IMR-90 (cell line): ENCODE data around the gene PSEN1. TPM values are rescaled to one million over a fixed set of nuclear protein-coding genes. Genes with fewer than 3 reads are reported as not detected.

Experiments used
- ATAC-seq: fragments of 200-7000 bp; cut with Tn5 transposase; 2 replicates; pipeline ENCODE4 v1.9.1; 2020; ENCODE audit warnings: low read depth, mild to moderate bottlenecking, moderate library complexity
- BruUV-seq: library from RNA; stranded (reverse); fragments of 400-500 nt; replicated peaks from 2 replicates; lab custom pipeline; 2021; lab: Mats Ljungman, UMichigan
- CTCF ChIA-PET: fragments of 300-600 bp; formaldehyde crosslinking; extraction: SDS; loops from one replicate; lab custom pipeline; 2021; ENCODE audit warnings: antibody characterized with exemption; lab: Yijun Ruan, JAX
- POLR2A ChIA-PET: fragments of 300-600 bp; sonication (Branson Sonifier 250); formaldehyde crosslinking; loops from one replicate; lab custom pipeline; 2022; ENCODE audit warnings: antibody characterized with exemption; ENCODE audit not compliant: unreplicated experiment; lab: Charles Lee
- DNase-seq: peaks from one replicate; pipeline ENCODE4 v3.0.0; 2013
- H2AFZ ChIP-seq: replicated peaks from 2 replicates; pipeline ENCODE3; 2013; ENCODE audit warnings: low read length, mild to moderate bottlenecking; ENCODE audit not compliant: poor library complexity
- H2AK5ac ChIP-seq: 2 replicates; pipeline ENCODE4 v1.6.1; 2013; ENCODE audit warnings: low read depth, low read length, inconsistent platforms
- H2AK9ac ChIP-seq: replicated peaks from 2 replicates; pipeline ENCODE3; 2013; ENCODE audit warnings: mild to moderate bottlenecking, low read depth, low read length, moderate library complexity; ENCODE audit not compliant: poor library complexity
- H2BK120ac ChIP-seq: 2 replicates; pipeline ENCODE4 v1.6.1; 2013; ENCODE audit warnings: low read depth, low read length, inconsistent platforms
- H2BK15ac ChIP-seq: 3 replicates; pipeline ENCODE4 v1.6.1; 2013; ENCODE audit warnings: low read depth, low read length, inconsistent platforms
- H2BK20ac ChIP-seq: 2 replicates; pipeline ENCODE4 v1.6.1; 2013; ENCODE audit warnings: low read depth, mild to moderate bottlenecking, inconsistent platforms, low read length, moderate library complexity
- H2BK5ac ChIP-seq: 2 replicates; pipeline ENCODE4 v1.6.1; 2013; ENCODE audit warnings: mild to moderate bottlenecking, low read depth, low read length, inconsistent platforms; ENCODE audit not compliant: poor library complexity, severe bottlenecking
- H3K14ac ChIP-seq: replicated peaks from 2 replicates; pipeline ENCODE4 v1.6.1; 2013; ENCODE audit warnings: low read depth, low read length, inconsistent platforms
- H3K18ac ChIP-seq: 2 replicates; pipeline ENCODE4 v1.6.1; 2013; ENCODE audit warnings: low read depth, low read length, control low read depth
- H3K23ac ChIP-seq: 2 replicates; pipeline ENCODE4 v1.6.1; 2013; ENCODE audit warnings: low read depth, low read length, inconsistent platforms
- H3K27ac ChIP-seq: 2 replicates; pipeline ENCODE4 v1.5.1; 2013; ENCODE audit warnings: mild to moderate bottlenecking, control low read depth, low read length; ENCODE audit not compliant: insufficient read depth
- H3K27me3 ChIP-seq: 2 replicates; pipeline ENCODE4 v1.6.1; 2013; ENCODE audit warnings: low read length; ENCODE audit not compliant: control insufficient read depth, insufficient read depth
- H3K36me3 ChIP-seq: 2 replicates; pipeline ENCODE4 v1.6.1; 2013; ENCODE audit warnings: low read length, mixed read lengths; ENCODE audit not compliant: control insufficient read depth, insufficient read depth
- H3K4ac ChIP-seq: 2 replicates; pipeline ENCODE4 v1.6.1; 2013; ENCODE audit warnings: low read depth, low read length, inconsistent platforms
- H3K4me1 ChIP-seq: 2 replicates; pipeline ENCODE4 v1.6.1; 2013; ENCODE audit warnings: low read length, mixed read lengths; ENCODE audit not compliant: control insufficient read depth, insufficient read depth
- H3K4me2 ChIP-seq: 2 replicates; pipeline ENCODE4 v1.6.1; 2013; ENCODE audit warnings: low read depth, mild to moderate bottlenecking, control low read depth, low read length, moderate library complexity
- H3K4me3 ChIP-seq: 2 replicates; pipeline ENCODE4 v1.5.1; 2013; ENCODE audit warnings: low read depth, mild to moderate bottlenecking, control low read depth, low read length, moderate library complexity; ENCODE audit not compliant: insufficient read depth
- H3K56ac ChIP-seq: 2 replicates; pipeline ENCODE4 v1.6.1; 2013; ENCODE audit warnings: low read length, inconsistent platforms; ENCODE audit not compliant: insufficient read depth; ENCODE audit errors: extremely low read depth
- H3K79me1 ChIP-seq, 2 experiments: 2 replicates each; pipeline ENCODE4 v1.6.1; 2013; ENCODE audit warnings: low read length in 2 of 2, inconsistent platforms in 1 of 2, low read depth in 1 of 2
- H3K9ac ChIP-seq: 2 replicates; pipeline ENCODE4 v1.6.1; 2013; ENCODE audit warnings: low read depth, low read length, control low read depth
- H3K9me1 ChIP-seq: 2 replicates; pipeline ENCODE4 v1.6.1; 2013; ENCODE audit warnings: low read length, inconsistent platforms; ENCODE audit not compliant: insufficient read depth
- H3K9me3 ChIP-seq: 2 replicates; pipeline ENCODE4 v1.6.1; 2013; ENCODE audit warnings: low read length; ENCODE audit not compliant: control insufficient read depth, insufficient read depth
- H4K20me1 ChIP-seq: 2 replicates; pipeline ENCODE4 v1.6.1; 2013; ENCODE audit warnings: low read length, inconsistent platforms; ENCODE audit not compliant: insufficient read depth
- H4K5ac ChIP-seq: 2 replicates; pipeline ENCODE4 v1.6.1; 2013; ENCODE audit warnings: mild to moderate bottlenecking, low read depth, low read length, control low read depth
- H4K8ac ChIP-seq, 2 experiments: 2 replicates each; pipeline ENCODE4 v1.6.1; 2013; ENCODE audit warnings: low read depth in 2 of 2, low read length in 2 of 2, control low read depth in 1 of 2, inconsistent platforms in 1 of 2
- H4K91ac ChIP-seq: 2 replicates; pipeline ENCODE4 v1.6.1; 2013; ENCODE audit warnings: low read depth, low read length, inconsistent platforms; ENCODE audit not compliant: insufficient read depth
- BHLHE40 ChIP-seq: fragments of 150-350 bp; IDR thresholded peaks from 2 replicates; pipeline ENCODE4 v1.6.1; 2016; ENCODE audit warnings: mild to moderate bottlenecking, low read depth, low read length
- CHD1 ChIP-seq: IDR thresholded peaks from 2 replicates; pipeline ENCODE4 v1.6.1; 2012; ENCODE audit warnings: low read depth, low read length, improper control_type of control experiment
- MAZ ChIP-seq: IDR thresholded peaks from 2 replicates; pipeline ENCODE4 v1.6.1; 2012; ENCODE audit warnings: low read depth, mild to moderate bottlenecking, low read length, improper control_type of control experiment, moderate library complexity, borderline replicate concordance
- WGBS, 2 experiments: methylation state at CpG; one replicate each; pipeline versions ENCODE4 v1.1.5 to v1.1.7; 2013; ENCODE audit warnings: missing lambda C conversion rate in 2 of 2; ENCODE audit not compliant: insufficient read length in 1 of 2; ENCODE audit errors: extremely low coverage in 2 of 2; 5-methylcytosine and 5-hydroxymethylcytosine counted together
- dilution Hi-C: fragments of 300-500 bp; cut with HindIII; formaldehyde crosslinking; loops from one replicate; pipeline ENCODE4 v1.14.3; 2018; ENCODE audit warnings: low sequenced_read_pairs; ENCODE audit not compliant: unreplicated experiment
- in situ Hi-C: fragments of 300-500 bp; cut with MboI; formaldehyde crosslinking; loops from 3 replicates; pipeline ENCODE4 v1.14.3; 2019; ENCODE audit warnings: low sequenced_read_pairs, inconsistent platforms, mixed read lengths
- intact Hi-C: fragments of 100-400 bp; cut with micrococcal nuclease; formaldehyde crosslinking; loops from 2 replicates; pipeline ENCODE4 v1.10.0; 2022
- polyA plus RNA-seq, 3 experiments: library from polyadenylated mRNA; depleted of rRNA; stranded (reverse); fragments of >200 nt; gene quantifications; 2 replicates each; pipeline ENCODE4 v1.2.3, GENCODE V29; 2012; ENCODE audit warnings: low replicate concordance in 1 of 3
- total RNA-seq: library from RNA; depleted of rRNA; stranded (reverse); fragments of >200 nt; gene quantifications from 2 replicates; pipeline ENCODE4 v1.2.3, GENCODE V29; 2012
- TF ChIP-seq, protein P1 (sequence below): conservative IDR thresholded peaks from 2 replicates; pipeline ENCODE4 v1.5.1; 2012; ENCODE audit warnings: mild to moderate bottlenecking, low read depth, low read length, improper control_type of control experiment
- TF ChIP-seq, protein P2 (sequence below): fragments of 150-350 bp; IDR thresholded peaks from 2 replicates; pipeline ENCODE4 v1.6.1; 2017; ENCODE audit warnings: mild to moderate bottlenecking, antibody characterized with exemption, low read length, low read depth

Gene PSEN1
- total and polyA plus RNA-seq, 2 of the 4 experiments (the other 2 are of a cell fraction), result 14.8 to 62.7 TPM

- Histone ChIP-seq H3K9me3 (no peaks in the 10 kb centered on the region), H2AFZ (no peak overlapping the region), H3K56ac (no peak overlapping the region), H3K27me3 (no peaks in the 10 kb centered on the region; the same call in 1 of the 2 replicates), H3K4me2 (no peak overlapping the region), H4K5ac (no peak overlapping the region), H3K18ac (no peak overlapping the region), H2BK5ac (no peak overlapping the region), H2AK5ac (no peak overlapping the region; the same call in 1 of the 2 replicates), H4K91ac (no peak overlapping the region), H3K23ac (no peak overlapping the region), H2AK9ac (no peak overlapping the region), H2BK20ac (no peak overlapping the region), H3K4me1 (no peaks in the 10 kb centered on the region), H3K27ac (no peak overlapping the region), H3K4me3 (no peak overlapping the region), H2BK15ac (no peak overlapping the region), H3K9me1 (no peaks in the 10 kb centered on the region), H3K14ac (no peak overlapping the region), H3K4ac (no peak overlapping the region), H4K20me1 (no peaks in the 10 kb centered on the region), H3K79me1 (no peaks in the 10 kb centered on the region), H3K9ac (no peak overlapping the region), H2BK120ac (no peak overlapping the region), H4K8ac (no peak overlapping the region), H3K36me3 (no peaks in the 10 kb centered on the region)
- dilution Hi-C loops, result no loop called here
- ChIA-PET CTCF (interaction anchor here (0.6 kb wide), 1 partner anchor 30 kb away, joined by 3 read pairs; no protein-coding TSS in a partner anchor), POLR2A (no interaction called here)
- intact Hi-C loops, result no loop called here
- 40% methylated on average over 1 of the region's 23 CpGs; no CpG with 5 or more reads in 1 of the 2 experiments for WGBS, 2 experiments
- TF ChIP-seq BHLHE40, result no peak
- TF ChIP-seq, protein P1, sequence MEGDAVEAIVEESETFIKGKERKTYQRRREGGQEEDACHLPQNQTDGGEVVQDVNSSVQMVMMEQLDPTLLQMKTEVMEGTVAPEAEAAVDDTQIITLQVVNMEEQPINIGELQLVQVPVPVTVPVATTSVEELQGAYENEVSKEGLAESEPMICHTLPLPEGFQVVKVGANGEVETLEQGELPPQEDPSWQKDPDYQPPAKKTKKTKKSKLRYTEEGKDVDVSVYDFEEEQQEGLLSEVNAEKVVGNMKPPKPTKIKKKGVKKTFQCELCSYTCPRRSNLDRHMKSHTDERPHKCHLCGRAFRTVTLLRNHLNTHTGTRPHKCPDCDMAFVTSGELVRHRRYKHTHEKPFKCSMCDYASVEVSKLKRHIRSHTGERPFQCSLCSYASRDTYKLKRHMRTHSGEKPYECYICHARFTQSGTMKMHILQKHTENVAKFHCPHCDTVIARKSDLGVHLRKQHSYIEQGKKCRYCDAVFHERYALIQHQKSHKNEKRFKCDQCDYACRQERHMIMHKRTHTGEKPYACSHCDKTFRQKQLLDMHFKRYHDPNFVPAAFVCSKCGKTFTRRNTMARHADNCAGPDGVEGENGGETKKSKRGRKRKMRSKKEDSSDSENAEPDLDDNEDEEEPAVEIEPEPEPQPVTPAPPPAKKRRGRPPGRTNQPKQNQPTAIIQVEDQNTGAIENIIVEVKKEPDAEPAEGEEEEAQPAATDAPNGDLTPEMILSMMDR, result no peak
- no peak for TF ChIP-seq MAZ
- TF ChIP-seq, protein P2, sequence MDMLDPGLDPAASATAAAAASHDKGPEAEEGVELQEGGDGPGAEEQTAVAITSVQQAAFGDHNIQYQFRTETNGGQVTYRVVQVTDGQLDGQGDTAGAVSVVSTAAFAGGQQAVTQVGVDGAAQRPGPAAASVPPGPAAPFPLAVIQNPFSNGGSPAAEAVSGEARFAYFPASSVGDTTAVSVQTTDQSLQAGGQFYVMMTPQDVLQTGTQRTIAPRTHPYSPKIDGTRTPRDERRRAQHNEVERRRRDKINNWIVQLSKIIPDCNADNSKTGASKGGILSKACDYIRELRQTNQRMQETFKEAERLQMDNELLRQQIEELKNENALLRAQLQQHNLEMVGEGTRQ, result no peak
- TF ChIP-seq CHD1, result no peak
- BruUV-seq, result no TSS peak
- DNase-seq, result no peak
- ATAC-seq, result no peak
- in situ Hi-C loops, result no loop called here
Observed at GRCh38 chr14:73264080-73264884, 128.0 kb downstream of the PSEN1 start.
